HG03469 (cell line): ENCODE data around the gene MICU1.

Source experiments
- ATAC-seq: cut with Tn5 transposase; IDR thresholded peaks from one replicate; pipeline ENCODE4 v1.9.1; 2021; ENCODE audit warnings: mild to moderate bottlenecking, moderate library complexity, moderate number of reproducible peaks; ENCODE audit not compliant: unreplicated experiment

Gene MICU1

DNA sequence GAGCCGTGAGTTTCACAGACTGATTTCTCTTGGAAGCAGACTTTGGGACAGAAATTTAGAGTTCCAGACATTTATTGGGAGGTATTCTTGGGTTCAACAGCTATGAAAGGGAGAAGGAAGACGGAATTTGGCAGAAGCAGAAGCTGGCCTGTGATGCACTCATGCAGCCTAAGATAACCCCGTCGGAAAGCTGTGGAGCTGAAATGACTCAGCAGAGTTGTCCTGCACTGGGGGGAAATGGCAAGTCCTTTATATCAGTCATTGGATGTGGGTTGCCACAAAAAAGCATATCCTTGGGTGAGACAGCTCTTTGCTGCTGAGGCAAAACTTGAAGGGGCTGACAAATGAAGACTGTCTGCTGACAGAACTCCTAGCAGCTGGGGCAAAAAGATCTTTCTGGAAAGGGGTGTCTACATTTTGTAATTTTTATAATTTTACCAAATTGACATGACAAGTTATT, 11.5 kb upstream of the MICU1 start:
- peak; percentile 50 for ATAC-seq

DNA sequence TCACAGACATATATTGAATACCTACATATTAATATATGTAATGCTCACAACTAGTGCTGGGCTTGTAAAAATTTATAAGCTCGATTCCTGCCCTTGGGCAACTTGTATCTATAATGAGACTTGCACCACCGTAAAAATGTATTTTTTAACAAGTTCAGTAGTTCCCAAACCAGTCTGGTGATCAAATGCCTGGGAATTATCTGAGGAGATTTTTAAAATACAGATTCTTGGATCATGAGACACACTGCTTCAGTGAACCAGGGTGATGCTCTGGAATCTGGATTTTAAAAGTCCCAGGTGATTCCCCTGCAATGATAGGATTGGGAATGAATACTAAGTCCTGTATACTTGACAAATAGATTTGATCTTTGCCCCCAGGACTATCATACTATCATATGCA, 4.3 kb upstream of the MICU1 start:
- no peak for ATAC-seq

DNA sequence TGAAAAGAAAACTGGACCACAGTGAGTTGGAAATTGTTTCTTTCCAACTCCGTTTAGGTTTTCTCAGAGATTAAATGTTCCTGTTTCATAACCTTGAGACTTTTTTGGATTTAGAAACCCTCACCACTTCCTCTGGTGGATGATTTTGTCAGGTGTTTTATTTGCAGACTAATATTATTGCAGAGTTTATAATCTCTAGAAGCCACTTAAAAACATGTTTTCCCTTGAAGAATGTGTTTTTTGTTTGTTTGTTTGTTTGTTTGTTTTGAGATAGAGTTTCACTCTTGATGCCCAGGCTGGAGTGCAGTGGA, 520 bp upstream of the MICU1 start:
- no peak for ATAC-seq

DNA sequence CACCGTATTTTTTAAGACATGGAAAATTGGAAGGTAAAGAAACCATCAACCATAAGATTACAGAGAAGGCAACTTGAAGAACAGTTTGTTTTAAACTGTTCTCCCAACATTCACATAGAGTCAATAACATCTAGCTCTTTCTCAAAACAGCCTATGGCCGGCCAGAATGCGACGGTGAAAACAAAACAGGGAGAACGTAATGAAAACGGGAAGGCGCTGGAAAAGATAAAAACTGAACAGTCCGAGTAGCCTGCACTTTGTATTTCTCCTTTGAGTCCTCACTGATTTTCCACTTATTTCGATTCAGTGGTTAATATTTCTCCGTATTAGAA, 637 bp downstream of the MICU1 start:
- ATAC-seq, result no peak

DNA sequence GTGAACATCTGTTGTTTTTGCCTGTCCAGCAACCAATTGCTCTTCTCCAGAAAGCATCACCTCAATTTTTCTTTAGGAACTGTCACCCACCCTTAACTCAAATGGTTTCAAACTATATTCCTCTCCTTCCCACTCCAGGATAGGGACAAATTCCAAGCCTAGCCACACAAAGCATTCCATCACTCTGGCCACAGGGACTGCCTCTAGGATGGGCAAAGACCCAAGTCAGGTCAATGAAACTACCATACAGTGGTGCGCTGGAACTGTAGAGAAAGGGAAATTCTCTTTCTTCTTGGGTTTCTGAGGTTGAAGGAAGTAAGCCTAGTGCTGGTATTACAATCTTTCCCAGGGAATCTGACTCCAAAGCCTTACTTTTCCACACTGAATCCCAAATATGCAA, 3.6 kb downstream of the MICU1 start:
- ATAC-seq, result no peak

DNA sequence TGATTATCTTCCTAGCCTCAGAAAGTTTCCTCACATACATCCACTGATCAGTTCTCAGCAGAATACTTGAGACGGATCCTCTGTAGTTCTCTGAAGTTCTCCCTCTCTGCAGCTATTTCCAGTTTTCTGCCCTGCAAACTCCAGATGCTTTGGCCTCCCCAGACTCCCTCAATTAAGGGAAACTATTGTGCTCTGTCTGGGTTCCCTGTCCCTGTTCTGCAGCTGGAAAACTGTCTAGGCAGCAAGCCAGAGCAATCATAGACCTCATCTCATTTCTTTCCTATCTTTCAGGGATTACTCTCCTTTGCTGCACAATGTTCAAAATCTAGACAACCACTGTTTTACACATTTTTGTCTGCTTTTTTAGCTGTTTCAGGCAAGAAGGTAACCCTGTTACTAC, 9.2 kb downstream of the MICU1 start:
- ATAC-seq, result no peak

DNA sequence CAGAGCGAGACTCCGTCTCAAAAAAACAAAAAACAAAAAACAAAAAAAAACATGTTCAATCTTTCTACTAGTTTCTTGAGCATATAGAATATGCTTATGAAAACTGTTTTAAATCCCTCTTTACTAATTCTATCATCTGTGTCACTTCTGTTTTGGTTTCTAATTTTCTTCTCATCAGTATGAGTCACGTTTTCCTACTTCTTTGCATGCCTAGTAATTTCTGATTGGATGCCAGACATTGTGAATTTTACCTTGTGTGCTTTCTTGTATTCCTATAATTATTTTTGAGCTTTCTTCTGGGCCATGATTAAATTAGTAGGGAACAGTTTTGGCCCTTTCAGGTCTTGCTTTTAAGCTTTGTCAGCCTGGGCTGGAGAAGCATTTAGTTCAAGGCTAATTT, 9.9 kb downstream of the MICU1 start:
- no peak for ATAC-seq

DNA sequence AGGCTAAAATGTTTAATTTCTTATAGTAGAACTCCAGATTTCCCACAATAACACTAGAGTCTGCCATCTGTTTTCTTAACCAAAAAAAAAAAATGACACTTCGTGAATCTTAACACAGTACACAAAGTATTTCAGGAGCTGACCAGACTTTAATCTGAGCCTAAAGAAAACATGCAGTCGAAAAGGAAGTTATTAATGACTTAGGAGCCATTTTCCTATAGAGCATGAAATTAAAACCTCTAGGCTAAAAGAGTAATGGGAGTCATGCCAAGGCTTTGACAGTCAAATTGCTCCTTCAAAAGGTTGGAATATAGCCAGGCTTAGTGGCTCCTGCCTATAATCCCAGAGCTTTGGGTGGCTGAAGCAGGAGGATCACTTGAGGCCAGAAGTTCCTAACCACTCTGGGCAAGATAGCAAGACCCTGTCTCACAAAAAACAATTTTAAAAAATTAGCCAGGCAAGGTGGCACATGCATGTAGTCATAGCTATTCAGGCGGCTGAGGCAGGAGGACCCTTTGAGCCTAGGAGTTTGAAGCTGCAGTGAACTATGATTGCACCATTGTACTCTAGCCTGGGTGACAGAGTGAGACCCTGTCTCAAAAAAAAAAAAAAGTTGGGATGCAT, 13.6 kb downstream of the MICU1 start:
- ATAC-seq, result no peak

DNA sequence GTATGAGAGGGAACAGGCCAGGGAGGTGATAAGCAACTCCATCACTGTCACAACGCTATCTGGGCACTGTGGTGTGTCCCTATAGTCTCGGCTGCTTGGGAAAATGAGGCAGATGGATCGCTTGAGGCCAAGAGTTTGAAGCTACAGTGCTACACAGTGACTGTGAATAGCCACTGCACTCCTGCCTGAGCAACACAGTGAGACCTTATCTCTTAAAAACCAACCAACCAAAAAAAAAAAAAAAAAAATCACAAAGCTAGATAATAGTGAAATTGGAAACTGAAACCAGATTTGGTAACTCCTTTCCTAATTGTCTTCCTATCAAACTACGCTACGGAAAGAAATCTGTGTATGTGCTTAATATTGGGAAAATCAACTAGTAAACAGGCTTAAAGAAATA, 14.1 kb downstream of the MICU1 start:
- no peak for ATAC-seq

DNA sequence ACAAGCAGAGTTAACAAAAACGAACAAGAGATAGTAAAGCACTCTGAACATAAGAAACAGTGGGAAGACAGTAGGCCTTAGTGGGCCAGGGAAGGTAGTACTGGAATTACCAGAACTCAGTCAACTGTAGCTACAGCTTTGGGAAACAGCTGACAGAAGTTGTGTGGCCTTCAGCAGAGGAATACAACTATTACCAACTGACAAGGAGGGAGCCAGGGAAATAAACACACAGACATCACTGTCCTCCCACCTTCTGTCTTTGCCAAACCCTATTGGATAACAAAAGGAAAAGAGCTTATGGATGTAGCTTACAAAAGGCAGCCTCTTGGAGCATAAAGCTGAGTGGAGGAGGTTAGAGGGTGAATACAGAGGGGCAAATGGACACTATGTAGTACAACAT, 15.4 kb downstream of the MICU1 start:
- no peak for ATAC-seq

DNA sequence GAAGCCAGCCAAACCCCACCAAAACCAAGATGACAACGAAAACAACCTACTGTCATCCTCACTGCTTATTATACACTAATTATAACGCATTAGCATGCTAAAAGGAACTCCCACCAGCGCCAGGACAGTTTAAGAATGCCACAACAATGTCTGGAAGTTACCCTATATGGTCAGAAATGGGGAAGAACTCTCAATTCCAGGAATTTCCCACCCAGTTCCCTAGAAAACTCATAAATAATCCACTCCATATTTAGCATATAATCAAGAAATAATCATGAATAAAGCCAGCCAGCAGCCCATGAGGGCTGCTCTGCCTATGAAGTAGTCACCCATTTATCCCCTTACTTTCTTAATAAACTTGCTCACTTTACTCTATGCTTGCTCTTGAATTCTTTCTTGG, 20.8 kb downstream of the MICU1 start:
- no peak for ATAC-seq

DNA sequence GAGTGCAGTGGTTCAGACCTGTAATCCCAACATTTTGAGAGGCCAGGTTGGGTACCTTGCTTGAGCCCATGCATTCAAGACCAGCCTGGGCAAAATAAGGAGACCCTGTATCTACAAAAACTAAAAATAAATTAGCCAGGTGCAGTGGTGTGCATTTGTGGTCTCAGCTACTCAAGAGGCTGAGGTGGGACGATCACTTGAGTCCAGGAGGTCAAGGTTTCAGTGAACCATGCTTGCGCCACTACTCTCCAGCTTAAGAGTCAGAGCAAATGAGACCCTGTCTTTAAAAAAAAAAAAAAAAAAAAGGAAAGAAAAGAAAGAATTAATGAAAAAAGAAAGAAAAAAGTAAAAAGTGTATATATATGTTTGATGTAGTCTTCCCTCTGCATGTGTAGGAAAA, 24.7 kb downstream of the MICU1 start:
- ATAC-seq, result no peak

DNA sequence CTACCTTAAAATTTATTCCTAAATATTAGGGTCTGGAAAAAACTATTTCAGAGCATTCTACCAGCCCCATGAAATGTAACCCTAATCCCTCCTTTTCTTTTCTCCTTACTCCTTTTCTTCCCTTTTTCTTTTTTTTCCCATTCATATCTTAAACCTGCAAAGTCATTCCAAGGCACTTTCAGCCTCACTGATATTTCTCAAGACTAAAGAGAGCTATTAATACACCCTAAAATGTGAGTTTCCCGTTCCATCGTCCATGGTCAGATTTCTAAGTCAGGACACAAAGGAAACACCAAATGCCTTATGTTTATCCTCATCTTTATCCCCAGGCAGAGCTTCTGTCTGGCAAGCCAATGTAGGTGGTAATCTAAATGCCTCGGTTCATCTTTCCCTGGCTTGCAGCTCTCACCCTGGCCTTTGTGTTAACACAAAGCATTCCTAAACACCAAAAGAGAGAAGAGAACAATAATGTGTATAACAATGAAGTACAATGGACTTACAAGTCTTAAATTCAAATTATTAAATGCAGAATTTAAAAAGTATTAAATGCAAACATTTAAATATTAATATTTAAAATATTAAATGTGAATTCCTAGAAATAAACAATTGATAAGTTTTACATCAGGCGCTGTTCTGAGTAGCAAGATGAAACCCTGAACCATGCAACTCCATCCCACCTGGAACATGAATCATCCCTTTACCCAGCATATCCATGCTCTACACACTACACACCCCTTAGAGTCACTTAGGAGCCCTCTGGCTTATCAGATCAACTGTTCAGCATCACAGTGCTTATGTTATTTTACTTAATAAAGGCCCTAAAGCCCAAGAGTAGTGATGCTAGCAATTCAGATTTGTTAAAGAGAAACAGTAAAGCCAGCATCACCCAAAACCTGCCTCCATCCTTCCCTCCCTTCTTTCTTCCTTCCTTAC, 26.8 kb downstream of the MICU1 start:
- no peak for ATAC-seq

DNA sequence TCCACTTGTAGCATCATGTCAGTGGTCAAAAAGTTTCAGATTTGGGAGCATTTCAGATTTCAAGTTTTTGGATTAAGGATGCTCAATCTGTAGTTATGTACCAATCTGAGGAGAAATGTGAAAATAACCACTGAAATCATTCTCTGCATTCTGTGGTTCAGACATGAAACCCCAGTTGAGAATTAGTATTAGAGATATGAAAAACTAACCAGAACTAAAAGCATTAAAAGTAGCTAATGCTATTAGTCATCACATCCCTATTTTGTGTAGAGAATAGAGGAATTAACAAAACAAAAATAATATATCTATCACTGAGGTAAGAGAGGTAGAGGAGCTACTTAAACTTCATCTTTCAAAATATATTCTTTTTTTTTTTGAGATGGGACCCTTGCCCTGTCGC, 28.0 kb downstream of the MICU1 start:
- no peak for ATAC-seq

DNA sequence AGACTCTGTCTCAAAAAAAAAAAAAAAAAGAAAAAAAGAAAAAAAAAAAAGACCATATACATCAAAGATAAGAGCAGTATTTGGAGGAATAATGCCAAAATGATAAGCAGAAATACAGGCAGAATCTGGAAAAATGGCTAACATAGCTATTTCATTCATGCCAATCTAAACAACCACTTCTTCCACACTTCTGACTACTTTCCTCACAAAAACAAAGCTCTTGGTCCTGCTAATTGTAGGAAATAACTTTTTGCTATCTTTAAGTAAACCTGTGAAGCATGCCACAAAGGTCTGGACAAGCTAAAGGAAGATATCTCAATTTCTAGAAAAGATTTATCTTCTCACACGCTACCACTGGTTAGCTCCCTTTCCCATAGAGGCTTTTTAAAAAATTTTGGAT, 30.4 kb downstream of the MICU1 start:
- no peak for ATAC-seq

DNA sequence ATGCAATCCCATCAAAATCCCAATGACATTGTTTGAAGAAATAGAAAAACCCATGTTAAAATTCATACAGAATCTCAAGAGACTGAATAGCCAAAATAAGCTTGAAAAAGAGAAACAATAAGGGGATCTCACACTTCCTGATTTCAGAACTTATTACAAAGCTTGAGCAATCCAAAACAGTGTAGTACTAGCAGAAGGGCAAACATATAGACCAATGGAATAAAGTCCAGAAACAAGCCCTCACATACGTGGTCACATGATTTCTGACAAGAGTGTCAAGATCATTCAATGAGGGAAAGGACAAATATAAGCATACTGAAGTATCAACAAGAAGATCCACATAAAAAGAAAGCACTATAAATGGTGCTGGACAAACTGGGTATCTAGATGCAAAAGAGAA, 31.9 kb downstream of the MICU1 start:
- ATAC-seq, result no peak

DNA sequence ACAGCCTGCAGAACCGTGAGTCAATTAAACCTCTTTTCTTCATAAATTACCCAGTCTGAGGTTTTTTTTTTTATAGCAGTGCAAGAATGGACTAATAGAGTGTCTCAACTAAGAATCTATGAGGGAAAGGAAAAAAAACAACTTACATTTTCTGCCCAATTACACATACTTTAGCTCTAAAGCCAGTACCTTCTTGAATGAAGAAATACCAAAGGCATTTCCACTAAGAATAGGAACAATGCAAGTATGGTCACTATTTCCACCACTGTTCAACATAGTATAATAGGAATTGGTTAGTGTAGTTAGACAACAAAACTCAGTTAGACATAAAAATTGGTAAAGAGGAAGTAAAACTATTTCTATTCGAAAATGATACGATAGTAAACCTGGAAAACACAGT, 37.6 kb downstream of the MICU1 start:
- no peak for ATAC-seq

DNA sequence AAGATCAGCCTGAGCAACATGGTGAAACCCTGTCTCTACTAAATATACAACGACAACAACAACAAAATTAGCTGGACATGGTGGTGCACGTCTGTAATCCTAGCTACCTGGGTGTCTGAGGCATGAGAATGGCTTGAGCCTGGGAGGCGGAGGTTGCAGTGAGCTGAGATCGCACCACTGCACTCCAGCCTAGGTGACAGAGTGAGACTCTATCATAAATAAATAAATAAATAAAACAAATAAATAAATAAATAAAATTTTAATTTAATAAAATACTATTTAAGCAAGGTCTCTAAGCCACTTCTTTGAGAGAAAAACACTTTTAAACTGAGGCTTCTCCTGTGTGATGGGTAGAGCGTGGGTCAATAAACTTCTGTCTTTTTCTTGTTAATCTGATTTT, 38.3 kb downstream of the MICU1 start:
- ATAC-seq, result no peak

DNA sequence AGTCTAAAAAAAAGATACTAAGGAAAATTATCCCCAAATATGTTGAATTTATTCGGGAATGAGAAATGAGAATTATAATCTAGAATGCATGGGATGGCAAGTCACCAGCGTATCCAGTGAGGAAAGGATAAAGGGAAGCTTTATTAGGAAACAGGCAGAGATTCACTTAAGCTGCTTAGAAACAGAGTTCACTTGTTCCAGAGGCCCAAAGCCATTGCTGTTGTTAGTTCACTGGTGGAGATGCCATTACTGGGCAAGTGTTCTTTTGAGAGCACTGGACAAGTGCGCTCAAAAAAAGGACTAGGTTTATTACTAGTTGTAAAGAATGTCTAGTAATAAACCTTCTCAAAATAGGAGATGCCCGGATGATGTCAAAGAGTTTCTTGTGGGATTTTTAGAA, 51.2 kb downstream of the MICU1 start:
- no peak for ATAC-seq

DNA sequence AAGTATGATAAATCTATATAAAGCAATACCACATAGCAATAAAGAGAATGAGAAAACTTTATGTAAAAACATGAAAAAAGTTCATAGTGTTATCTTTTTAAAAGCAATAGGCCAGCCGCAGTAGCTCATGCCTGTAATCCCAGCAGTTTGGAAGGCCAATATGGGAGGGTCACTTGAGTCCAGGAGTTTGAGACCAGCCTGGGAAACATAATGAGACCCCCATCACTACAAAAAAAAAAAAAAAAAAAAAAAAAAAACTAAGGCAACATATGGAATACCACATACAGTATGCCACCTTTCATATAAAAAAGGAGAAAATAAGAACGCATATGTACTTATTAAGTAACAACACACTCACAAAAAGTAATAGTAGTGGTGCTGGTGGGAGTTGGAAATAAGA, 52.8 kb downstream of the MICU1 start:
- ATAC-seq, result no peak

DNA sequence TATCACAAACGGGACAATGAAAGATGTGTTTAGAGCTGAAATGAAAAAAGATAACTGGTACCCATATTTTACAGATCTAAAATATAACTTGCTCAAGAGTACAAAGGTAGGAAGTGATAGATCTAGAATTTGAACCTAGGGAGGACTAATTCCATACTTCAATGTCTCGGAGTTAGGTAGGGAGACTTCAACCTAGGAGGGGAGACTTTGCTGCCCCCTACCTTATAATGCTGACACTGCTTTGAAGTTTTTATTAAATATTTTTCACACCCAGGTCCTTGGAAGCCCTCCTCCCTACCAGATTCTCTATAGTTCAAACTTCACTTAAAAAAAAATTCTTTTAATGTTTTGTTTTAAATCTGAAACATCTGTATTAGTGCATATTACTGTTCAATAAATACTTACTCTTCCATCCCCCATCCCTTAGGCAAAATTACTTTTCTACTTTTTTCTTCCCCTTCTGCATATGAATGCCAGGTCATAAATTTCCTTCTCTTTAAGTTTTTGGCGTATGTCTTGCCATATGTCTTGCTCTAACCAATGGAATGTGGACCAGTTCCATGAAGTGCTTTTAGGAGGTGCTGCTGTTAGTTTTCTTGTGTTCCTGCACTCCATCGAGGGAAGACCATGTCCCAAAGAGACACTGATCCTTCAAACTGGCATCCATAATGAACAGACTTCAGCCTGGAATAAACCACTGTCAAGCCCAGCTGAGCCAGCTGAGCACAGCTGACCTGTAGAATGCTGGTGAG, 57.8 kb downstream of the MICU1 start:
- ATAC-seq, result no peak

DNA sequence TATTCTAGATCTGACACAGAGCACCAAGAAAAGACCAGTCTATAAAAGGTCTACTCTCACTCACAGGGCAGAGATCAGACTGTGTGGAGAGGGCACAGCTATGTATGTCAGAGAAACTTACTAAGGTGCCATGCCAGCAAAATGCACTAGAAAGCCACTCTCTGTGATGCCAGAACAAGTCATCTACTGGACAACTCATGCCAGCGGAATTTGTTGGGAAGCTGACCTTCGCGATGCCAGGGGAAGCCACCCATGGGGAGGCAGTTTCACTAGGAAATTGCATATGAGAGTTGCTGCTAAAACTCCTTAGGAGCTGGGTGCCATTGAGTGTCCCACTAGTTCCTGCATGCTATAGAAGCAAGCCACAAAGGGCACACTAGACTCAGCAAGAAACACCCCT, 58.5 kb downstream of the MICU1 start:
- no peak for ATAC-seq
